NCI-H146 treated with DMSO at 0.1 percent for 48 hours (cell line): ENCODE results near the gene GRK4.
"Not testable (repeated sequence)": the region's sequence is repeated elsewhere in the genome, so short reads cannot be mapped to it uniquely, and the experiment has no call there.

ENCODE experiments used
- DNase-seq: peaks from one replicate; lab custom pipeline; 2025; ENCODE audit not compliant: unreplicated experiment; lab: John Stamatoyannopoulos, UW

Gene GRK4

DNA sequence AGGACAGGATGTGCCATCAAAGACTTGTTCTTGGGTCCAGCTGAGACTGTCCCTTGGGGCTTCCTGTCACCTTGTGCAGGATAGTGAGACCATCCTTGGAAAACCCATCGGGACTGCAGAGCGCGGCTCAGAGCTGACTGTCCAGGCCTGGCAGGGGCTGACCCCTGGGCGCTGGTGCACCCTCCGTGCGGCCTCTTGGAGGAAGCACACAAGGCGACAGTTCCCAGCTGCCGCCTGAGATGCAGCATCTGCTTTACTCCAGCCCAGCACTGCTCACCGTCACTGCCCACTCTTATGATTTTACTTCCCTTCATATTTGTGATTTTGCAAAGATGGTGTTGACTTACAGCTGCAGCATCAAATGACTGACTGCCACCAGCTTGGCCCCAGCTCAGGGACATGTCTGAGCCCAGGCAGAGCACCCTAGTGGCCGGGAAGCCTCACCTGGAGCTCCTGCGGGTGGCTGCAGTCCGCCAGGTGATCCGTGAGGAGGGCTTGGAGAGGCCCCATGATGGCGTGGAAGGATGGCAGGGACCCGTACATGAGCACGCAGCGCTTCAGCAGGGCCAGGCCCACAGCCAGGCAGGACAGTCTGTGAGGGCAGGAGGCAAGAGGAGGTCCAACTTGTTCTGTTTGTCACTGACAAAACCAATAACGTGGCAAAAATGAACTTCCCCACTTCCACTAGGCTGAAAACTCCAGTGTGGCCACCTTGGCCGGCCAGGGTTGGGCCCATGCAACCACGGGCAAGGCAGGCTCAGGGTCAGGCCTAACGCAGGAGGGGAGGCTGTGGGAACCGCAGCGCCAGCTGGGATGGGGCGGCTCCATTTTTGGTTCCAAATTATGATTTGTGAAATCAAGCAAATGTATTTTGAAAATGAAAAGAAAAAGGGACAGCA lies 22.0 kb upstream of the GRK4 start:
- DNase-seq: no peak

DNA sequence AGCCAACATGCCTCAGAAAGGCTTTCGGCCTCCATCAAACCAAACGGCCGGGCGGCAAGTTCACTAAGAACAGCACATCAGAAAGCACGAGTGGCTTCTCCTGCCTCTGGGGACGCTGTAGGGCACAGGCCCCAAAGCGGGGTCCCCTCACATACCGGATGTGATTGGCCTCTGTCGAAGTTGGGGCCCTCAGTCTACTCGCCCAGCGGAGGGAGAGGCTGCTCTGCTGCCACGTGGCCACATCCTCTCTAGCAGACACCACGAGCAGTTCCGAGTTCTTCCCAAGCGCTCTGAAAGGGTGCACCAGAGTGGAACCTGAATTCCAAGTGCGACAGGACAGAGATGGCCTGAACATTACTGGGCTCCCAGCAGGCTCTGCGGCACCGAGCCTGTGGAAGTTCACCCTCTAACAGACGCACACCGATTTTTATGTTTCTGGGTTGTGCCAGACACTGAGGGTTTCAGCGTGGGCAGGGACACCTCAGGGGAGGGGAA lies 21.3 kb upstream of the GRK4 start:
- DNase-seq: no peak

GRCh38 chr4:2942532-2943363 lies 20.6 kb upstream of the GRK4 start:
- DNase-seq: no peak

DNA sequence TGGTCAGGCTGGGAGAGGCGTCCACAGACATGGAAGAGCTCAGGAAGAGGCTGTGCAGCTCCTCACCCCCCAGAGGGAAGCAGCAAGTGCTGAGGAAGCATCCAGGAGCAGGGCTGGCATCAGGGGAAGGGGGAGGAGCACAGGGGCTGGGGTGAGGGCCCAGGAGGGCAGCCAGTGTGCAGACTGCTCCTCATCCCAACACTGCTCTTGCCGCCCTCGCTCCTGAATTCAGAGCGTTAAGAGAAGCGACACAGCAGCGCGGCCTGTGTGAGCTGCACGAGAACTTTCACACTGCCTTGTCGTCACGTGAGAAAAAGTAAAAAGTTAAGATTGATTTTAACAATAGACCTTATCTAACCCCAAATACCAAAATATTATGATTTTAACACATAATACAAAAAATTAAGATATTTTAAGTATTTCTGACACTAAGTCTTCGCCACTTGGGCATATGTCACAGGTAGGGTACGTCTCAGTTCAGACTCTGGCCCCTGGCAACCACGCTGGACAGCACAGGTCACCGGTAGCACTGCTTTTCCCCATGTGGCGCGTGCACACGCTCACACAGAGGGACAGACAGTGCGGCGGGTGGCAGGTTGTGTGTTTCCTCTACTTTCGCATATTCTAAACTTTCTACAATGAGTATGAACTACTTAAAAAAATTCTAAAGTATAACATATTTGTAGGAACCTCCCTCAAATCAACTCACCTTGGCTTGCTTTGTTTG lies 19.8 kb upstream of the GRK4 start:
- no peak for DNase-seq

DNA sequence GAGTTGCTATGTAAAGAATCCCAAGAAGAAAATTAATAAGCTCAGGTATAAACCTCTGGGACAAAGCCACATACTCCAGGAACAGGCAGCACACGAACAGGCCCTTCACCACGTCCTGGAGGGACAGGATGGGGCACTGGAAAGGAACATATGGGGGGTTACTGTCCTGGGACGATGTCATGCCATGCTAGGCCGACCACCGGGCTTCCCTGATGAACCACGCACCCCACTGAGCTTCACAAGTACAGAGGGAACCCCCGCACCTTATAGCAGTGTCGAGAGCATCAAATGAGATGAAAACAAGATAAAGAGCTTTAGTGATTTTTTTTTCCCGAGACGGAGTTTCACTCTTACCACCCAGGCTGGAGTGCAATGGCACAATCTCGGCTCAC lies 19.3 kb upstream of the GRK4 start:
- DNase-seq: no peak

DNA sequence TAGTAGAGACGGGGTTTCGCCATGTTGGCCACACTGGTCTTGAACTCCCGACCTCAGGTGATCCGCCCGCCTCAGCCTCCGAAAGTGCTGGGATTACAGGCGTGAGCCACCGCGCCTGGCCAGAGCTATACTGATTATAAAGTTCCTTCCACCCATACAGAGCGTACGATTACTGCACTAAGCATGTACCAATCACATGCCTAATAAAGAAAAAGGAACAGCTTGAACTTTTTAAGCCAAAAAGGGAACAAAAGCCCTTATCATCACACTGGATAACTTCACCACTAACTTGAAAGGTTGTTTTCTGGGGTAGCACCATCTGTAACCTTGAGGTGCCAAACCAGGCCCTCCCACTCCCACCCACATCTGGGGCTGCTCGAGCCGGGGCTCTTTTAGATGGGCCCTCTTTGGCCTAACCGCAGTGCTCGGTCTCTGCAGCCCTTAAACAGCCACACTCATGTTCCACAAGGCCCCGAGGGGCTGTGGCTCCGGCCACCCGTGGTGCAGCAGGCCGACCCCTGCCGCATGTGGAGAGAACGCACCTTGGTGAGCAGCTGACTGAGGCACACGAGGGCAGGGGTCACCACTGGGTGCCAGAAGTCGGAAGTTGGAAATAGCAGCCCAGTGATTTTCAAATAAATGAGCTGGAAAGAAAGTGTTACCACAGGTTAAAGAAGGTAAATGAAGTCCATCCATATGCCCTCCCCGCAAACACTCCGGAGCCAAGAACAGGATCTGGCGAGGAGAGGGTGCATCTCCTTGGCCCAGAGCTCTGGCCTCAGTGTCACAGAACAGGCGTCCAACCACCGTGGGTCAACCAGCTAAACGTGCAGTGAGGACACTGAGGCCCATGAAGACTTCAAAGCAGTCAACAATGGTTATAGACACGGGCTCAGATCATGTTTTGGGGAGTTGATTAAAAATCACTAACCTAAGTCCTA lies 18.5 kb upstream of the GRK4 start:
- DNase-seq: no peak

DNA sequence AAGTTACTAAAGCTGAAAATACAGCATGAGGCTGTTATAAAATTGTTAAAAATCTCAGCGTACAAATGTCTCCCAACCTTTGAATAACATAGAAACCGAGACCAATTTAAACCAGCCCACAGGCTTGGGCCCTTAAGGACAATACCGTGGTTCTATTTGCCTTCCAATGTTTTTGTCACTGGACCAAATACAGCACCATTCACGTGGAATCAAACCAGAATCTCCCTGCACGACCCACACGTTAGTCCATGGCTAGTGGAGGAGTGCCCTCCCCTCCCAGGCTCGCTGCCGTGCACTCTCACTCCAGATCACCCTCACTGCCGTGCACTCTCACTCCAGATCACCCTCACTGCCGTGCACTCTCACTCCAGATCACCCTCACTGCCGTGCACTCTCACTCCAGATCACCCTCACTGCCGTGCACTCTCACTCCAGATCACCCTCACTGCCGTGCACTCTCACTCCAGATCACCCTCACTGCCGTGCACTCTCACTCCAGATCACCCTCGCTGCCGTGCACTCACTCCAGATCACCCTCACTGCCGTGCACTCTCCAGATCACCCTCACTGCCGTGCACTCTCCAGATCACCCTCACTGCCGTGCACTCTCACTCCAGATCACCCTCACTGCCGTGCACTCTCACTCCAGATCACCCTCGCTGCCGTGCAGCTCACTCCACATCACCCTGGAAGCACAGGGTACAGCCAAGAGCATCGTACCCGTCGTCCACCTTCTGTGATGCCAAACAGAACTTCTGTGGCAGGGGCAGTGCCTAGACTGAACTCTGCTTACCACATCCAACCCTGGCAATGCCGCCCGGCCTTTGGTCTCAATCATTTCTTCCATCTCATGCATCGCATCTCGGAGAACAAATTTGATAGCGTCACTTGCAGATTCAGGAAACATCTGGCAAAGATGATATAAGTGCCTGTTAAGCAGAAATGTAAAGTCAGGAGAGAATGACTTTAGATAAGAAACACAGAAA lies 17.5 kb upstream of the GRK4 start:
- DNase-seq: not testable (repeated sequence)

GRCh38 chr4:2946812-2947600 lies 16.4 kb upstream of the GRK4 start:
- DNase-seq: no peak

DNA sequence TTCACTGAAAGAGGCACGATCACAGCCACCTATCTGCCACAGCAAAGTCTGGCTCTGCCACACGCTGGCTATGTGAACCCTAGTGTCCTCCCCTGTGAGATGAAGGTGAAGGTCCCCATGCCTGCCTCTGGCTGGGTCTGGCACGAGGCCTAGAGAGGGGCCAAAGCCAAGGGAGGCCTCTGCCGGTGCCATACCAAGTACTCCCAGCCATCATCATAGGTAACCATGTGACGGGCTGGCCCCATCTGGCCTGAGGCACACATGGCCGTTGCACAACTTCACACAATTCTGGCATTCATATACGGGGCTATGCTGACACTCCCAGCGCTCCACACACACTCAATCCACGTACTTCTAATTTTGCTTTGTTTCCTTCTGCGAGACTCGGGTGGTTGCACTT lies 15.4 kb upstream of the GRK4 start:
- DNase-seq: no peak

- no peak for DNase-seq
Measured at GRCh38 chr4:2948895-2949781, 14.2 kb upstream of the GRK4 start.

GRCh38 chr4:2949782-2950125 lies 13.6 kb upstream of the GRK4 start:
- no peak for DNase-seq

DNA sequence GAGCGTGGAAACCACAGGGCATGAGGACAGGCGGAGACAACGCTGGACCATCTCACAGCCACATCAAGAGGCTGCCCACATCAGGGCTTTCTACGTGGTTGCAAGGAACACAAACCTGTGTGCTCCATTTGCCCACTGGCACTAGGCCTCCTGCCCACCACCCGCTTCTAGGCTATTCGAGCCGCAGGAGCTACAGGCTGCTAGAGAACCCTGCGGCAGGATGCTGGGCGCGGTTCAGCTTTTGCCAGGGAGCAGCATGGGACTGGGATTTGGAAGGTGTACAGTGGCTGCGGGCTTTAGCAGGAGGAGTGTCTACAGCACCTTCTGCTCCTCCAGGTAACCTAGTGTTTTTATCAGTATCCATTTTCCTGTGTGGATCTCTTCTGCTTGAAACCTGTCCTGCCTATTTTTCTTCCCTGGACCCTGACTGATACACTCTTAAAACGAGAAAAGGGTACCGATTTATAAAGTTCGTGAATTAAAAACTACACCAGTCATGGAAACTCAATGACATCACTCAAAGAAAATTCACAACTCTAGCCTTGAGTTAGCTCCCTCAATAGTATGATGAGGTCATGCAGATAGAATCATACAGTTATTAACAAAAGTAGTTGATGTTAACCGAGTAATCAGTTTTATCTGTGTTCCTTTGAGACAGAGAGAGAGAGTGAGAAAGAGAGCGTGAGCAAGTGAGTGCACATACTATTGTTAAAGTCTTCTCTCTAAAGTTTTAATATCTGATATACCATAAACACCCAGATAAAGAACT lies 13.0 kb upstream of the GRK4 start:
- DNase-seq: no peak

- DNase-seq: no peak
Measured at GRCh38 chr4:2953496-2953895, 9.9 kb upstream of the GRK4 start.

GRCh38 chr4:2954358-2955185 lies 8.8 kb upstream of the GRK4 start:
- DNase-seq: no peak

DNA sequence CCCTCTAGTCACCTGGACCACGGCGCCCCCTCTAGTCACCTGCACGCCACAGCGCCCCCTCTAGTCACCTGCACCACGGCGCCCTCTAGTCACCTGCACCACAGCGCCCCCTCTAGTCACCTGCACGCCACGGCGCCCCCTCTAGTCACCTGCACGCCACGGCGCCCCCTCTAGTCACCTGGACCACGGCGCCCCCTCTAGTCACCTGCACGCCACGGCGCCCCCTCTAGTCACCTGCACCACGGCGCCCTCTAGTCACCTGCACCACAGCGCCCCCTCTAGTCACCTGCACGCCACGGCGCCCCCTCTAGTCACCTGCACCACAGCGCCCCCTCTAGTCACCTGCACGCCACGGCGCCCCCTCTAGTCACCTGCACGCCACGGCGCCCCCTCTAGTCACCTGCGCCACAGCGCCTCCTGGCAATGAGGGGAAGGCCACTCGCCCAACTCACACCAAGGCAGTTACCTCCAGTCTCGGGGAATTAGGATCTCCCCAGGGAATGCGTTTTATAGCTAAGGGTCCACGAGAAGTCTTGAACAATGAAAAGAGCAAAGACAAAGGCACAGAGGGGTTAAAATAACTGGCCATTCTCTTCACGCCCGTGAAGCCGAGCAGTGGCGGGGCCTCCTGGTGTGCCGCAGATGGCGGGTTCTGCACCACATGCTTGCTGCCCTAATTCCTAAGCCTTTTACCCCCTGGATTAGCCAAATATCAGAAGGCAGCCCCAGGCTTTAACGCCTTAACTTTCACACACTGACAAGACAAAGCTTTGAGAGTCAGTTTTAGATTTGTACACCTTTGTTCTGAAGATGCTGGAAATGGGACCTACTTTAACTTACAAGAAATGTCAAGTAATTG lies 8.0 kb upstream of the GRK4 start:
- not testable (repeated sequence) for DNase-seq
